OCI-LY7 (cell line): ENCODE results near the gene CDYL. TPM values are rescaled to one million over a fixed set of nuclear protein-coding genes. Genes with fewer than 3 reads are reported as not detected.

Experiments used
- BruUV-seq: library from RNA; stranded (reverse); fragments of 400-500 nt; replicated peaks from 2 replicates; lab custom pipeline; 2021; lab: Mats Ljungman, UMichigan
- CTCF ChIA-PET: fragments of 300-600 bp; sonication (Branson Sonifier 250); formaldehyde crosslinking; loops from one replicate; lab custom pipeline; 2022; ENCODE audit warnings: antibody characterized with exemption; ENCODE audit not compliant: unreplicated experiment; lab: Charles Lee
- POLR2A ChIA-PET: fragments of 300-600 bp; sonication (Branson Sonifier 250); formaldehyde crosslinking; loops from one replicate; lab custom pipeline; 2022; ENCODE audit warnings: antibody characterized with exemption; lab: Charles Lee
- DNase-seq: peaks from one replicate; pipeline ENCODE4 v3.0.0-alpha.2; 2015; ENCODE audit warnings: low spot score
- H2AFZ ChIP-seq: fragments of 200-600 bp; sonication (generic), shearing (Covaris generic); 2 replicates; pipeline ENCODE4 v1.6.1; 2014; ENCODE audit warnings: mild to moderate bottlenecking, antibody characterized with exemption, low read length, moderate library complexity
- H3K27ac ChIP-seq: fragments of 200-600 bp; sonication (generic); 2 replicates; pipeline ENCODE4 v1.5.1; 2014; ENCODE audit warnings: mixed run types, low read depth, mild to moderate bottlenecking, moderate library complexity, low read length, inconsistent platforms; ENCODE audit not compliant: poor library complexity, severe bottlenecking
- H3K36me3 ChIP-seq: fragments of 200-600 bp; sonication (generic); 2 replicates; pipeline ENCODE4 v1.6.1; 2014; ENCODE audit warnings: mild to moderate bottlenecking, antibody characterized with exemption, low read length, moderate library complexity, mixed read lengths; ENCODE audit not compliant: insufficient read depth
- H3K4me1 ChIP-seq: fragments of 200-600 bp; sonication (generic); 2 replicates; pipeline ENCODE4 v1.5.1; 2014; ENCODE audit warnings: mild to moderate bottlenecking, low read length; ENCODE audit not compliant: insufficient read depth, poor library complexity, severe bottlenecking
- H3K4me2 ChIP-seq: fragments of 200-600 bp; sonication (generic); 2 replicates; pipeline ENCODE4 v1.6.1; 2014; ENCODE audit warnings: mild to moderate bottlenecking, low read length
- H3K4me3 ChIP-seq: fragments of 200-600 bp; sonication (generic); 2 replicates; pipeline ENCODE4 v1.5.1; 2014; ENCODE audit warnings: mild to moderate bottlenecking, low read depth, low read length; ENCODE audit not compliant: poor library complexity, severe bottlenecking
- H3K79me2 ChIP-seq: fragments of 200-600 bp; sonication (generic); 2 replicates; pipeline ENCODE4 v1.6.1; 2016; ENCODE audit warnings: low read depth, mild to moderate bottlenecking, low read length, moderate library complexity, mixed read lengths; ENCODE audit not compliant: insufficient read depth
- H3K9me2 ChIP-seq: fragments of 200-600 bp; sonication (generic); 2 replicates; pipeline ENCODE4 v1.6.1; 2016; ENCODE audit warnings: mild to moderate bottlenecking, low read length, mixed read lengths; ENCODE audit not compliant: insufficient read depth
- H3K9me3 ChIP-seq: fragments of 200-600 bp; sonication (generic); 2 replicates; pipeline ENCODE4 v1.6.1; 2014; ENCODE audit warnings: mild to moderate bottlenecking, mixed run types, low read length, mixed read lengths
- H4K20me1 ChIP-seq: fragments of 200-600 bp; sonication (generic); 2 replicates; pipeline ENCODE4 v1.6.1; 2014; ENCODE audit warnings: mild to moderate bottlenecking, antibody characterized with exemption, low read length, moderate library complexity, mixed read lengths; ENCODE audit not compliant: insufficient read depth
- EZH2phosphoT487 ChIP-seq: fragments of 200-600 bp; sonication (generic); IDR thresholded peaks from 2 replicates; pipeline ENCODE4 v1.6.1; 2018; ENCODE audit warnings: low read depth, borderline replicate concordance, mild to moderate bottlenecking, mixed run types, antibody characterized with exemption, low read length, moderate library complexity, mixed read lengths
- intact Hi-C: fragments of 100-400 bp; cut with micrococcal nuclease; formaldehyde crosslinking; loops from one replicate; pipeline ENCODE4 v1.10.0; 2022; ENCODE audit not compliant: unreplicated experiment
- total RNA-seq, 2 experiments: library from RNA; depleted of rRNA in 1 of 2; stranded (reverse); fragments of >200 nt in 1 of 2; shearing (Covaris generic) in 1 of 2; gene quantifications; 2 replicates each; pipeline ENCODE4 v1.2.3, GENCODE V29; 2014 to 2022
- TF ChIP-seq, protein P1 (sequence below): fragments of 200-600 bp; sonication (generic); conservative IDR thresholded peaks from 2 replicates; pipeline ENCODE4 v1.5.1; 2014; ENCODE audit warnings: mild to moderate bottlenecking, antibody characterized with exemption, low read length, moderate library complexity, mixed read lengths

CDYL gene
- total RNA-seq, 2 experiments from 2014 or later = 33.6 to 76.4 TPM

DNA sequence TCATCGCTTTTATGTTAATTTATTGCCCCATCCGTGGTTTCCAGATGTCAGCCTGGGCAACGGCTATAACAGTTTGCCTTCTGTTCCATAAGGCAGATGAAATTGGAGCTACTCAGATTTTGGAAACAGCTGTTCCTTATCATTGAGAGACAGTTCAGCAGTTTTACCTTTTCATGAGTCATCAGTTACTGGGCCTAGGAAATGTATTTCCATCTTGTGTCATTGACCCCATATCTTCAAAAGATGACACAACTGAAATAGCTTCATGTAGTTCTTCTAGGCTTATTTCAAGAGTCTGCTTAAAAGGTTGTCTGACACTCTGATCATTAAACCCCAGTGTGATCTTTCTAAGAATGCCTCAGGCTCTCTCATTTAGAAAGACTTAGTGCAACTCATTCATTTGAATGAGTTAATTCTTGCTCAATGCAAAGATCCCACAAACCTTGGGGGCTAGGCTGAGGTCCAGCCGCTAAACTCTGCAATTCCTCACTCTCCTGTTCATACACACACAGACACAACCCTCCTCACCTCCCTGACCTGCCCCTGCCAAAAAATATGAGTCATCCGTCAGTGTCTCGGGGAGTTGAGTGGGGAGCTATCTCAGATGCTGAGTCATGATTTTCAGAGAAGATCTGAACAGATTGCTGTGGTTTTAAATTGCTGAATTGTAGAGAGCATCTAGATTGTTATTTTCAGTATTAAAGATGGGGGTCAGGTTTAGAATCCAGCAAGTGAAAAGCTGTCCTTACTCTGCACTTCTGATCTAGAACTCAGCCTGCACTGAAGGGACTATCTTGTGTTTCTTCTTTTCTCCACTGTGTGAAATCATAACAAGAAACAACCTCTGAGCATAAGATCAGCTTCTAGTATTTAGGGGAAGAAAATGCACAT lies 165.8 kb downstream of the CDYL start:
- DNase-seq = no peak
- intact Hi-C loops = no loop called here
- H3K9me3 ChIP-seq = no peaks in the 10 kb centered on the region
- H3K27ac ChIP-seq = no peak overlapping the region
- no peak overlapping the region for H3K4me2 ChIP-seq
- no peak overlapping the region for H3K4me3 ChIP-seq
- TF ChIP-seq, protein P1, sequence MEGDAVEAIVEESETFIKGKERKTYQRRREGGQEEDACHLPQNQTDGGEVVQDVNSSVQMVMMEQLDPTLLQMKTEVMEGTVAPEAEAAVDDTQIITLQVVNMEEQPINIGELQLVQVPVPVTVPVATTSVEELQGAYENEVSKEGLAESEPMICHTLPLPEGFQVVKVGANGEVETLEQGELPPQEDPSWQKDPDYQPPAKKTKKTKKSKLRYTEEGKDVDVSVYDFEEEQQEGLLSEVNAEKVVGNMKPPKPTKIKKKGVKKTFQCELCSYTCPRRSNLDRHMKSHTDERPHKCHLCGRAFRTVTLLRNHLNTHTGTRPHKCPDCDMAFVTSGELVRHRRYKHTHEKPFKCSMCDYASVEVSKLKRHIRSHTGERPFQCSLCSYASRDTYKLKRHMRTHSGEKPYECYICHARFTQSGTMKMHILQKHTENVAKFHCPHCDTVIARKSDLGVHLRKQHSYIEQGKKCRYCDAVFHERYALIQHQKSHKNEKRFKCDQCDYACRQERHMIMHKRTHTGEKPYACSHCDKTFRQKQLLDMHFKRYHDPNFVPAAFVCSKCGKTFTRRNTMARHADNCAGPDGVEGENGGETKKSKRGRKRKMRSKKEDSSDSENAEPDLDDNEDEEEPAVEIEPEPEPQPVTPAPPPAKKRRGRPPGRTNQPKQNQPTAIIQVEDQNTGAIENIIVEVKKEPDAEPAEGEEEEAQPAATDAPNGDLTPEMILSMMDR = no peak
- TF ChIP-seq EZH2phosphoT487 = no peak
- no peak overlapping the region for H2AFZ ChIP-seq
- POLR2A ChIA-PET = interaction anchor here (0.5 to 0.6 kb wide), 3 partner anchors 32 to 184 kb away, joined by 3 to 4 read pairs (median 4); no protein-coding TSS in a partner anchor
- H3K36me3 ChIP-seq = peaks cover 17% of the 10 kb centered on the region; the same call in 1 of the 2 replicates
- no peaks in the 10 kb centered on the region for H3K4me1 ChIP-seq
- no peaks in the 10 kb centered on the region for H4K20me1 ChIP-seq
- BruUV-seq = no TSS peak
- no peaks in the 10 kb centered on the region for H3K79me2 ChIP-seq
- CTCF ChIA-PET = no interaction called here
- no peaks in the 10 kb centered on the region for H3K9me2 ChIP-seq

DNA sequence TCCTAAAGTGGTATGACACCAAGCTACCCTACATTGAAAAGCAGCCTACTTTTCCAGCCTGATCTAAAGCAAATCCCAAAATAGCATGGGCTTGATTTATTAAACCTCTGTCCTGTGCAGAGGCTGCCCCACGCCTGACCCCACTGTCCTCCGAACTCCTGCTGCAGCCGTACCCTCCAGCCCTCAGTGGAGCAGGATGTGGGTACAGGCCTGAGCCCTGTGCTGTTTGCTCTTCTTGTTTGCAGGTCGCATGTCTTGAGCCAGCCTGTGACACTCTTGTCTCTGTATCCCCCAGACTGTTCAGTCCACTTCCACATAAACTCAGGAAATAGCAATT lies 166.4 kb downstream of the CDYL start:
- ChIA-PET POLR2A (interaction anchor here (0.6 kb wide), 2 partner anchors 33 to 63 kb away, joined by 4 read pairs; no protein-coding TSS in a partner anchor), CTCF (no interaction called here)
- peaks cover 17% of the 10 kb centered on the region; the same call in 1 of the 2 replicates for H3K36me3 ChIP-seq
- no peak for DNase-seq
- BruUV-seq = no TSS peak
- H3K9me2 ChIP-seq = no peaks in the 10 kb centered on the region
- no peak for TF ChIP-seq EZH2phosphoT487
- TF ChIP-seq, protein P1 = no peak
- no peak overlapping the region for H3K4me2 ChIP-seq
- H2AFZ ChIP-seq = no peak overlapping the region
- H3K4me3 ChIP-seq = no peak overlapping the region
- no peaks in the 10 kb centered on the region for H3K9me3 ChIP-seq
- no peaks in the 10 kb centered on the region for H4K20me1 ChIP-seq
- H3K27ac ChIP-seq = no peak overlapping the region
- H3K79me2 ChIP-seq = no peaks in the 10 kb centered on the region
- H3K4me1 ChIP-seq = no peaks in the 10 kb centered on the region
- intact Hi-C loops = no loop called here

- no TSS peak for BruUV-seq
Observed at GRCh38 chr6:4943716-4944115, 167.5 kb downstream of the CDYL start.

More at GRCh38 chr6:4943716-4944115, 167.5 kb downstream of the CDYL start:
- Histone ChIP-seq H3K4me1 (no peaks in the 10 kb centered on the region), H3K4me2 (no peak overlapping the region), H4K20me1 (no peaks in the 10 kb centered on the region), H3K9me2 (no peaks in the 10 kb centered on the region), H3K79me2 (no peaks in the 10 kb centered on the region), H3K36me3 (peaks cover 17% of the 10 kb centered on the region; the same call in 1 of the 2 replicates), H3K9me3 (no peaks in the 10 kb centered on the region), H3K4me3 (no peak overlapping the region), H2AFZ (no peak overlapping the region), H3K27ac (no peak overlapping the region)
- intact Hi-C loops = no loop called here
- DNase-seq = no peak
- ChIA-PET CTCF (no interaction called here), POLR2A (interaction anchor here (0.6 kb wide), 1 partner anchor 56 kb away, joined by 3 read pairs; no protein-coding TSS in a partner anchor)
- no peak for TF ChIP-seq EZH2phosphoT487
